Amygdala (tissue), 56 donors: ENCODE measurements around the gene EIF4G1.

ENCODE experiments used
- DNase-seq, 56 donors: peaks; one replicate each; lab custom pipeline; 2025; lab: John Stamatoyannopoulos, UW

EIF4G1 gene

DNA sequence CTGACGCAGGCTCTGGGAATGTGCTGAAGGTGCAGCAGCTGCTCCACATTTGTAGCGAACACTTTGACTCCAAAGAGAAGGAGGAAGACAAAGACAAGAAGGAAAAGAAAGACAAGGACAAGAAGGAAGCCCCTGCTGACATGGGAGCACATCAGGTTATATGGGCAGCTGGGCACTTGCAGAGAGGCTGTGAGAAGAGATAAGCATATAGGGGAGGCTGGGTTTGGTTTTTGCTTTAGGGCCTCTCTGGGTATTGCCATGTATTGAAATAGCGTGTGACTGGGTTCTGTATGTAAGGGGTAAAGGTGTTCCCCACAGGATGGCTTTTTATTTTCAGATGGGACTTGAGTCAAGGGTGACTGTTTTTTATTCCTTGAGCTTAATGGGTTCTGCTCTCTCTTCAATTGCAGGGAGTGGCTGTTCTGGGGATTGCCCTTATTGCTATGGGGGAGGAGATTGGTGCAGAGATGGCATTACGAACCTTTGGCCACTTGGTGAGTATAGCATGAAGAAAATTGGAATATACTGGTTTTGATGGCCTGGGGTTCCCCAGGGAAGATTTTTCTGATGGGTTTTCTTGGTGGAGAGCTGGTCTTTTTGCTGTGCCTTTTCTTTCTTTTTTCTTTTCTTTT is 7.9 kb upstream of the EIF4G1 start:
- no peak for DNase-seq

DNA sequence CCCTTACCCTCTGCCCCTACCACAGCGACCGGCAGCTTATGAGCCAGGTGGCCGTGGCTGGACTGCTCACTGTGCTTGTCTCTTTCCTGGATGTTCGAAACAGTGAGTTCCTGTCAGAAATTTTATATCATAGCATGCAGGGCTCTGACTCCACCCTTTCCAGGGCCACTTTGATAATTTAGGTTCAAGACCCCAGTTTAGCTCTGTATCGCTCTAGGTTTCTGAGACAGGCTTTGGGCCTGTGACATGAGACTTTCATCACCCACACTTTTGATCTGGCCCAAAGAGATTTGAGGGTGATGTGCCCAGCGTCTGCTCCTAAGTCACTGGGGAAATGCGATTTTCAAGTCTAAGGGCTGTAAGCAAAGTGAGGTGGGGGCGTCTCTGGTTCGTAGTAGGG is 6.5 kb upstream of the EIF4G1 start:
- no peak for DNase-seq

DNA sequence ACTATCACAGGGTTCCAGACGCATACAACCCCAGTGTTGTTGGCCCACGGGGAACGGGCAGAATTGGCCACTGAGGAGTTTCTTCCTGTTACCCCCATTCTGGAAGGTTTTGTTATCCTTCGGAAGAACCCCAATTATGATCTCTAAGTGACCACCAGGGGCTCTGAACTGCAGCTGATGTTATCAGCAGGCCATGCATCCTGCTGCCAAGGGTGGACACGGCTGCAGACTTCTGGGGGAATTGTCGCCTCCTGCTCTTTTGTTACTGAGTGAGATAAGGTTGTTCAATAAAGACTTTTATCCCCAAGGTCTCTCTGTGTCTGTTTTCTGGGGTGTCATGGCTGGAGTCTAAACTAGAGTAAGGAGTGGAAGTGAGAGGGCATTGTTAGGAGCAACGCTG is 5.7 kb upstream of the EIF4G1 start:
- DNase-seq = no peak

DNA sequence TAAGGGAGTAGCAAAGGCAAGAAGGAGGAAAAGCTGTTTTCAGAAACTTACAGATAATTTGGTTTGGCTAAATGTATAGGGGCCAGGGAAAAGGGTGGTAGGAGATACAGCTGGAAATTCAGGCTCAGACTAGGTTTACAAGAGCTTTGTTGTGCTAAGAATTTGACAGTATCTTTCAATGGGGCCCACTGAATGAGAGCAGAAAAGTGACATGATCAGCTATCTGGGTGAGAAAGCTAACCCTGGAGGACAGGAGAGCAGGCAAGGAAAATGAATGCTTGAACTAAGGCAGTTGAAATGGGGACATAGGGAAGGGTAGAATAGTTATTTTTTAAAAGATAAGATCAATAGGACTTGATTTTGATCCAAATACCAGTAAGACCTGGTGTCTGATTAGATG is 2.8 kb upstream of the EIF4G1 start:
- no peak for DNase-seq

DNA sequence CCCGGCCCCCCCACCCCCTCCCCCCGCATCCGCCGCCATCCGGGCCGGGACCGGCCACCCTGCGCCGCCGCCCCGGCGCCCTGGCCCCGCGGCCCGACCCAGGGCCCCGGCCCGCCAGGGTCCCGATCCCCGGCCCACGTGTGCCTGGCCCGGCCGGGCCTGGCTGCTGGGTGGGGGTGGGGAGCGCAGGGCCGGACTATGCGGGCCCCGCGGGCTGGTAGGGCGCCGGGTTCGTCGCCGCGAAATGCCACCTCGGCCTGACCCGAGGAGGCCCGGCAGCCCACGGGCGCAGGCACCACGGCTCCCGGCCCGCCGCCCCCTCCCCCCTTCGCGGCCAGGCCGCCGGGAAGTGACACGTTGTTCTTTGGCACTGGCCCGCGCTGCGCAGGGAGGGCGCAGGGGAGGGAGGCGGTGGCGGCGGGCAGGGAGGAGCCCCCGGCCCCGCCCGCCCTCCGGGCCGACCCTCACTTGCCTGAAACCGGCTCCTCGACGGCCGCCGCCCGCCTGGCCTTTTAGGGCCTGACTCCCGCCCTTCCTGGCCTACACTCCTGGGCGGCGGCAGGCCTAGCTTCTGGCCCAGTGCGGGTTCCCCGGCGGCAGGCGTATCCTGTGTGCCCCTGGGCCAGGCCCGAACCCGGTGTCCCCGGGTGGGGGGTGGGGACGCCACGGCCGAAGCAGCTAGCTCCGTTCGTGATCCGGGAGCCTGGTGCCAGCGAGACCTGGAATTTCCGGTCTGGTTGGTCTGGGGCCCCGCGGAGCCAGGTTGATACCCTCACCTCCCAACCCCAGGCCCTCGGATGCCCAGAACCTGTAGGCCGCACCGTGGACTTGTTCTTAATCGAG is 515 bp downstream of the EIF4G1 start:
- peak in 41 of 56 donors; percentile 14 to 73 (median 48) for DNase-seq

DNA sequence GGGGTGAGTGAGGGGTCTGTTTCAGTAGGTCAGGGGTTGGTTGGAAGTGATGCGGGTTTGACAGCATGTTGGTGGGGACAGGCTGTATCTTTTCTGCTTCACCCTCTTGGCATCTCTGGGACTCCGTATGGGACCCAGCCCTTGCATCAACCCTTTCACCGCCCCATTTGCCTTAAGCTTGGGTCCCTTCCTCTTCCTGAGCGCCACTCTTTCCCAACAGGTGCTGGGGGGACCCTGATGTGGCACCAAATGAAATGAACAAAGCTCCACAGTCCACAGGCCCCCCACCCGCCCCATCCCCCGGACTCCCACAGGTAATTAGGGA is 1.1 kb downstream of the EIF4G1 start:
- no peak for DNase-seq

DNA sequence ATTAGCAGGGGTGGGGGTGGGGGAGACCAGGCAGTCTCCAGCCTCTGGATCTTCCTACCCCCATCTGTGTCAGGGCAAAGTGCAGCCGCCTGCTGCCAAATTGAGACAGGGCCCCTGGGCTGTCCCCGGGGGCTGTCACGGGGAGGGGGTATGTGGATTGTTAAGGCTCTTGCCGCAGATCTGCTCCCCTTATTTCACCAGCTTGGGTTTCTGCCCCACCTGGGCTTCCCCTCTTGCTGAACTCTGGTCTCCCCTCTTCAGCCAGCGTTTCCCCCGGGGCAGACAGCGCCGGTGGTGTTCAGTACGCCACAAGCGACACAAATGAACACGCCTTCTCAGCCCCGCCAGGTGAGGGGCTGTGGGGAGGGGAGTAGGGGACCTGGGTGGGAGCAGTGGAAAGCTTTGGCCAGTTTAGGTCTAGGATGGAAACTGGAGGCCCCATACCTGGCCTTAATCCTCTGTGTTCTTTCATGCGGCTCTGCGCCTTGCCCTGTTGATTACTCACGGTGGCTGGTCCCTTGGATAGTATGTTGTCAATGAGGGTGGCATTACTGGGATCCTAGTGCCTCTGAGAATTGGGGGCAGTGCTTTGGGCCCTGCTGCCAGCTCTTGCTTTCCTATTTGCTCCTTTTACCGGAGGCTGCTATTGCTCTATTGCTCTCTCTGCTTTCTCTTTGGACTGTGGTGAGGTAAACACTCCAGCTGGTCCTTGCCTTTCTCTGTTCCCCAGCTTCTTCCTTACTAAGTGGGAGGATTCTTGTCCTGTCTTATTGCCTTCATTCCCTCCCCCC is 1.7 kb downstream of the EIF4G1 start:
- peak in 2 of 56 donors; percentile 7 to 18 for DNase-seq

DNA sequence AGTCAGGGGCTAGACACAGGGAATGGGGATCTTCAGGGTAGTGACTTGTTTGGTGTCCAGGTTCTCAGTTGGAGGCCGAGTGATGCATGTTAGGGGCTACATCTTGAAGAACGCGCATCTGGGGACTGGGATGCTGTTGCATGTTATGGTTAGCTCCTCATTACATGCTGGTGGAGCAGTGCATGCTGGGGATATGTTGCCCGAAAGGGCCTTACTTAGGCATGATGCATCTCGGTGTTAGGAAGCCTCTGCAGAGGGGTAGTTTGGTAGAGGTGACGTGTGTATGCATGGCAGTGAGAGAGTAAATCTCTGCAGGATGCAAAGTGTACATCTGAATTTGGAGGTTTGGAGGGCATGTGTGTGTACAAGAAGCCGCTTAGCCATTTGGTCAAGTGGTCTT is 2.4 kb downstream of the EIF4G1 start:
- DNase-seq = no peak

DNA sequence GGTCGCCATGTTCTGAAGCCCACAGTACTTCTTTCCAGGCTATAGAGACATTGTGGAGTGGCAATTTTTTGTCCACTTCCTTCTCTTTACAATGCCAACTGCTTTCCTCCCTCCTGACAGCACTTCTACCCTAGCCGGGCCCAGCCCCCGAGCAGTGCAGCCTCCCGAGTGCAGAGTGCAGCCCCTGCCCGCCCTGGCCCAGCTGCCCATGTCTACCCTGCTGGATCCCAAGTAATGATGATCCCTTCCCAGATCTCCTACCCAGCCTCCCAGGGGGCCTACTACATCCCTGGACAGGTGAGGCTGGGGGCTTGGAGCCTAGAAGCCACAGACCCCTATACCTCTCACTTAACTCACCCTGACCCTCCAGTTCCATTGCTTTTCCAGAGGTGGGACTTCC is 2.8 kb downstream of the EIF4G1 start:
- DNase-seq = no peak

DNA sequence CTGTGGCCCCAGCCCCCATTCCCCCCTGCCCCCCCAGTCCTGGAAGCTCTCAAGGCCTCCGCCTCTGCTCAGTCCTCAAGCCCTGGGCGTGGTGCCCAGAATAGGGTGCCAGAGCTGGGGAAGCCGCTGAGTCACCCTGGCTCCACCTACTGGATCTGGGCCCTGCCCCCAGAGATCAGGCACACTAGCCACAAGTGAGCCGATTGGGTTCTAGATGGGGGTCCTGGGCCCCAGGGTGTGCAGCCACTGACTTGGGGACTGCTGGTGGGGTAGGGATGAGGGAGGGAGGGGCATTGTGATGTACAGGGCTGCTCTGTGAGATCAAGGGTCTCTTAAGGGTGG is 5.7 kb downstream of the EIF4G1 start:
- DNase-seq = peak in 54 of 56 donors; percentile 50 to 97 (median 86)

DNA sequence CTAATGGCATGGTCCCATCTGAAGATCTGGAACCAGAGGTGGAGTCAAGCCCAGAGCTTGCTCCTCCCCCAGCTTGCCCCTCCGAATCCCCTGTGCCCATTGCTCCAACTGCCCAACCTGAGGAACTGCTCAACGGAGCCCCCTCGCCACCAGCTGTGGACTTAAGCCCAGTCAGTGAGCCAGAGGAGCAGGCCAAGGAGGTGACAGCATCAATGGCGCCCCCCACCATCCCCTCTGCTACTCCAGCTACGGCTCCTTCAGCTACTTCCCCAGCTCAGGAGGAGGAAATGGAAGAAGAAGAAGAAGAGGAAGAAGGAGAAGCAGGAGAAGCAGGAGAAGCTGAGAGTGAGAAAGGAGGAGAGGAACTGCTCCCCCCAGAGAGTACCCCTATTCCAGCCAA is 7.3 kb downstream of the EIF4G1 start:
- DNase-seq = no peak

DNA sequence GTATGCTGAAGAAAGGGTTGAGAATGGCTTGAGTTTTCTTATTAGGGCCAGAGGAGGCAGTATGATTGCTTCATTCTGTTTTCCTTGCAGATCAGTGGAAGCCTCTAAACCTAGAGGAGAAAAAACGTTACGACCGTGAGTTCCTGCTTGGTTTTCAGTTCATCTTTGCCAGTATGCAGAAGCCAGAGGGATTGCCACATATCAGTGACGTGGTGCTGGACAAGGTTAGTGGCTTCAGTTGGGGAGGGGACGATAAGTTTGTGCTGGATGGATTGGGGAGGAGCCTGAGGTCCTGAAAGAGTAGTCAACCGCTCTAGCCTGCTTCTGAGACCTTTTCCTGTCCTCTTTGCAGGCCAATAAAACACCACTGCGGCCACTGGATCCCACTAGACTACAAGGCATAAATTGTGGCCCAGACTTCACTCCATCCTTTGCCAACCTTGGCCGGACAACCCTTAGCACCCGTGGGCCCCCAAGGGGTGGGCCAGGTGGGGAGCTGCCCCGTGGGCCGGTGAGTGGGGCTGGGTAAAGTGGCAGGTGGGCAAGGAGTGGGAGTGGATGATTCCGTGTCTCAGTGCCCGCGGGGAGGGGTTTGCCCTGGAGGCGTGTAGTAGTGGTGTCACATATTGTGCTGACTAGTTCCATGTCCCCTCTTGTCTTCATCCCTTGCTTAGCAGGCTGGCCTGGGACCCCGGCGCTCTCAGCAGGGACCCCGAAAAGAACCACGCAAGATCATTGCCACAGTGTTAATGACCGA is 8.5 kb downstream of the EIF4G1 start:
- no peak for DNase-seq

DNA sequence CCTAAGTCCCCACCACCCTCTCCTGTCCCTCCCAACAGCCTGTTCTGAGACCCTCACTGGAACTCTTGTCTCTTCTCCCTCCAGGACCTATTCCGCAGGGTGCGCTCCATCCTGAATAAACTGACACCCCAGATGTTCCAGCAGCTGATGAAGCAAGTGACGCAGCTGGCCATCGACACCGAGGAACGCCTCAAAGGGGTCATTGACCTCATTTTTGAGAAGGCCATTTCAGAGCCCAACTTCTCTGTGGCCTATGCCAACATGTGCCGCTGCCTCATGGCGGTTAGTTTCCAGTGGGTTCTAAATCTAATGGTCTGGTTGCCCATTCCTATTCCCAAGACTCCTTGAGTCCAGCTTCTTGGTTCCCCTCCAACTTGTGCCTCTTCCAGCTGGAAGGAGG is 9.3 kb downstream of the EIF4G1 start:
- no peak for DNase-seq

DNA sequence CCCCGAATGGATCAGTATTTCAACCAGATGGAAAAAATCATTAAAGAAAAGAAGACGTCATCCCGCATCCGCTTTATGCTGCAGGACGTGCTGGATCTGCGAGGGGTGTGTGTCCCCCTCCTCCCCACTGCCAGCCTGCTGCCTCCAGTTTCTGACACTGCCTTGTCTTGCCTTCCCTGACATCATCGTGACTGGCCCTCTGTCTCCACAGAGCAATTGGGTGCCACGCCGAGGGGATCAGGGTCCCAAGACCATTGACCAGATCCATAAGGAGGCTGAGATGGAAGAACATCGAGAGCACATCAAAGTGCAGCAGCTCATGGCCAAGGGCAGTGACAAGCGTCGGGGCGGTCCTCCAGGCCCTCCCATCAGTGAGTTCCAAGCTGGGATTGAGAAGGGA is 10.9 kb downstream of the EIF4G1 start:
- DNase-seq = no peak

DNA sequence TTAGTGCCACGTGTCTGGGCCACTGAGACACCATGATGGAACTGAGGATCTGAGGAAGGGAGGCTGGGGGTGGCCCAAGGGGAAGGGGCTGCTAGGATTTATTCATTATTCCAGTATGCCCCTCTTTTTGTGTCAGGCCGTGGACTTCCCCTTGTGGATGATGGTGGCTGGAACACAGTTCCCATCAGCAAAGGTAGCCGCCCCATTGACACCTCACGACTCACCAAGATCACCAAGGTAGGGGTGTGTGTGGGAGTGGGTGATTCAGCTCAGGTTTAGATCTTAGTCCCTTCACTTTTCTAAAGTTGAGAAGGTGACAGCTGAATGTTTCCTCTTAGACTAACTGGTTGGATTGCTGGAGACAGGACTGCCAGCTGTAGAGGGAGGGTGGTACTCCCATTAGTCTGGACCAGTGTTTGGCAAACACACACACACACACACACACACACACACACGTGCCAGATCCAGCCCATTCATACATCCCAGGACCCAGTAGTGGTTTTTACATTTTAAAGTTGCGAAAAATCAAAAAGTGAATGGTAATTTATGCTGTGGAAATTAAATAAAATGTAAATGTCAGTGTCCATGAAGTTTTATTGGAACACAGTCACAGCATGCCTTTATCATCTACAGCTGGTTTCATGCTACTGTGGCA is 11.4 kb downstream of the EIF4G1 start:
- DNase-seq = no peak

DNA sequence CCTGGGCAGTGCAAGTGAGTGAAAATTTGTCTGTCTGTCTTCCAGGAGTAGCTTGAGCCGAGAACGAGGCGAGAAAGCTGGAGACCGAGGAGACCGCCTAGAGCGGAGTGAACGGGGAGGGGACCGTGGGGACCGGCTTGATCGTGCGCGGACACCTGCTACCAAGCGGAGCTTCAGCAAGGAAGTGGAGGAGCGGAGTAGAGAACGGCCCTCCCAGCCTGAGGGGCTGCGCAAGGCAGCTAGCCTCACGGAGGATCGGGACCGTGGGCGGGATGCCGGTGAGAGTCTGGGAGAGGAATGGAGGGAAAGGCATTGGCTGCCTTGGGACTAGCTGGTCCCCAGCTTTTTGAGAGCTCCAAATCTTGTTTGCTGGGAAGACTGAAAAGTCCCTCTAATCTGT is 12.8 kb downstream of the EIF4G1 start:
- no peak for DNase-seq

DNA sequence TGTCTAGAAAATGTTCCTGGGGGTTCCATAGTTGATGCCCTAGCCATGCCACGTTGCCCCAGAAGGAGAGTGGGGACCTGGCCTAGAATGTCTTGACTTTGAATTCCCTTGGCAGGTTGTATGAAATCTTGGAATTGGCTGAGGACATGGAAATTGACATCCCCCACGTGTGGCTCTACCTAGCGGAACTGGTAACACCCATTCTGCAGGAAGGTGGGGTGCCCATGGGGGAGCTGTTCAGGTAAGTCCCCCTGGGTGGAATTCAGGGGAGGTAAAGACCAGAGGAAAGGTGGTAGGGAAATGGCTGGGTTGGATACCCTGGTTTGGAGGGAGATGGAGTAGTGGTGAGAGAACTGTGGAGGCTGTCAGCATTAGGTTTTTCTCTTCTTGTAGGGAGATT is 14.1 kb downstream of the EIF4G1 start:
- DNase-seq = no peak

DNA sequence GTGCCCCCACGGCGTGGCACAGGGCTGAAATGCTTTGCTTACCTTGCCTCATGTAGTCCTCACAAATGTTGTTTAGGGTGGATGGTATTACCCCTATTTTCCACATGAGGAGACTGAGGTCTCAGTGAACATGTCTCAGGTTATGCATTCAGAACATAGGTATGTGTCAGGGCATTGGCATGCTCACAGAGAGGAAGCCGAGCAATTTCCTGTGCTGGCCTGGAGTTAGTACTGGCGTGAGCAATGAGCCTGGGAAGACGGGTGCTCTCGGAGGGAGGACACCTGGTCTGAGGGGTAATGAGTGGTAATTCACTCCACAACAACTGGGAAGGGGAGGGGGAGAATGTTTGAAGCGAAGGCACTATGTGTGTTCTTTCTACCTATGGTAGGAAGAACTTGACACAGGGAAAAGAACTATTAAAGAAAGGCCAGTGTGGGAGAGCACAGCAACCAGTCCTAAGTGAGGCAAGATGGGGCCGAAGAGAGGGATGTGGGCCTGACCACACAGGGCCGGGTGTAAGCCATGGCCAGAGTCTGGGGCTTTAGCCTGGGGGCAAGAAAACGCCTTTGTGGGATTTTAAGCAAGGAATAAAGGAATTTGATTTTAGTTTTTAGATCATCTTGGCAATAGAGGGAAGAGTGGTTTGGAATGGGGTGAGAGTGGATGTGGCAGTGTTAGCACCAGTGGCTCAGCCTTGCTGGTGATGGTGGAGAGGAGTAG is 18.1 kb downstream of the EIF4G1 start:
- DNase-seq = no peak

DNA sequence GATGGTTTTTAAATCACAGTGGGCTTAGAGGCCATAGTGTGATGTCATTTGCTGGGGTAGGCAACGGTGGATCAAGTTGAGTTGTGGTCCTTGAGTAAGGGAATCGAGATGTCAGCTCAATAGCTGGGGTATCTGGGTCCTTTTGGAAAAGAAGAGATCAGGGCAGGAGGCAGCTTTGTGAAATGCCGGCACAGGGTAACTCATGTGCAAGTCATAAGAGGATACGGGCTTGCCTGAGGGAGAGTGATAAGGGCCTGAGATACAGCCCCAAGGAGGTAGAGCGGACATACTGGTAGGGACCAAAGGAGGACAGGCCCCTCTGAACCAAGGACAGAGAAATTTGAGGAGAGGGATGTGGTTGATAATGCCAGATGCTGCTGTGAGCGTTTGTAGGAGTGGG is 18.8 kb downstream of the EIF4G1 start:
- no peak for DNase-seq

DNA sequence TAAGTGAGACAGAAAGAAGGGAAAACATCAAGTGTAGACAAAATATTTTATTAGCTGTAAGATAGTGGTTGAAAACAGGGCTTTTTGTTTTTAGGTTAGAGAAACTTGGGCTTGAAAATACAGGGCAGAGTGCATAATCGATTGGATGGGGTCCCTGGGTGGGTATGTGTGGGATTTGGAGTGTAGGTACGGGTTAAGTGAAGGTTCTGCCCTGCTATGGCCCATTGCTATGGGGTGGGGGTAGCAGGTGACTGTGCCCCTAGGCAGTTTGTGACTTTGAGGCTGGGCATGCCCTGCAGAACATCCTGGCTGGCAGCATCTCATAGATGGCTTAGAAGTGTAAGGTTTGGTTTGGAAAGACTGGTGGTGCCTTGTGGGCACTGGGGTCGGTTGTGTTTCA is 19.3 kb downstream of the EIF4G1 start:
- DNase-seq = no peak
